SK-MEL-5 (cell line): ENCODE measurements around the gene SLC15A5. TPM values are rescaled to one million over a fixed set of nuclear protein-coding genes. Genes with fewer than 3 reads are reported as not detected.

ENCODE experiments used
- DNase-seq: peaks from one replicate; pipeline ENCODE4 v3.0.0-alpha.2; 2016; ENCODE audit warnings: low read depth, low spot score
- in situ Hi-C: cut with HindIII; loops from 2 replicates; pipeline ENCODE4 v1.10.0; 2016; ENCODE audit warnings: low sequenced_read_pairs, high pct_unique_total_duplicates, low pct_unique_long_range_greater_than_20kb
- total RNA-seq: library from RNA; depleted of rRNA; stranded (reverse); fragments of >200 nt; shearing (Covaris generic); gene quantifications from 2 replicates; pipeline ENCODE4 v1.2.3, GENCODE V29; 2014

Gene SLC15A5
- total RNA-seq, 1 experiment from 2014 or later, result not detected

DNA sequence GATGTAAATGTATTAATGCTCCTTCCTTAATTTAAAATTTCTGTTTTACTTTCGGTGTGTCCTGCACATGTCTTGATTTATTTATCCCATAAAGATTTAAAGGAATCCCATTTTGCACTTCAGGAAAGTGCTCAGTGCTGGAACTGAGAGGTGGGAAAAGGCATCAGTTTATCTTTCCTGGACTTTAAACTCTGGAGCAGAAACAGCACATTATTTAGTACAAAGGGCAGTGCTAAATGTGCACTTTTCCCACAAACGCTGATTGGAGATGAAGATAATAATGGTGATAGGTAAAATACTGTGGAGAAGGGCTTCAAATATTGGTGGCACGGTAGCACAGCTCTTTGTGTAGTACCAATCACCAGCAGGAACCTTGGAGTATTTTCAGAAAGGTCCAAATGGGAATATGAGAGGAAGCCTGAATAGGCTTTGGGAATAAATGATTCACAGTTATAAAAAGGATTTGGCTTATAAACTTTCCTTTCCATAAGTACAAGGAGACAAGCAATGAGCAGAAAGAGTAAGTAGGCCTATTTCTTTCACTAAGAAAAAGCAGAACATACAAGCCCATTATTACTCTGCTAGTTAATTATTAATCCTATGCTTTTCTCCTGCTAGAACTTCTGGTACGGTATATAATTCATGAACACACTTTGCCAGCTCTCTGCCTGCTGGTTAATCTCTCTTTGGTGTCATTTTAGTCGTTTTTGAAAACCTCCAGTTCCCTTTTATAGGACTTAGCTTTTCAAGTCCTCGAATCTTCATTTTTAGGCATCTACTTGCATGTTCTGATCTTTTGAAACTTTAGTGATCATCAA lies 58.3 kb downstream of the SLC15A5 start:
- no peak for DNase-seq
- in situ Hi-C loops, result no loop called here

DNA sequence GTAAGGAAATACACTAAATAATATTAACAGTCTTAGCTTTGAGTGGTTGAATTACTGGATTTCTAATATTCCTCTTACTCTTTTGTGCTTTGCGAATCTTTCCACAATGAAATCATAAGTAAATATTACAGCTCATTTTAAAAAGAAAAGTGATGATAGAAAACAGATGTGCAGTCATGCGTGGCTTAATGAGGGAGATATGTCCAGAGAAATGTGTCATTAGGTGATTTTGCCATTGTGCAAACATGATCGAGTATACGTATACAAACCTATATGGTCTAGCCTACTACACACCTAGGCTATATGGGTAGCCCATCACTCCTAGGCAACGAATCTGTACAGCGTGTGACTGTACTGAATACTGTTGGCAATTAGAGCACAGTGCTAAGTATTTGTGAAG lies 59.3 kb downstream of the SLC15A5 start:
- in situ Hi-C loops, result no loop called here
- no peak for DNase-seq

- DNase-seq, result no peak
- in situ Hi-C loops, result no loop called here
These were observed 65.8 kb downstream of the SLC15A5 start for GRCh38 chr12:16211731-16212130.

DNA sequence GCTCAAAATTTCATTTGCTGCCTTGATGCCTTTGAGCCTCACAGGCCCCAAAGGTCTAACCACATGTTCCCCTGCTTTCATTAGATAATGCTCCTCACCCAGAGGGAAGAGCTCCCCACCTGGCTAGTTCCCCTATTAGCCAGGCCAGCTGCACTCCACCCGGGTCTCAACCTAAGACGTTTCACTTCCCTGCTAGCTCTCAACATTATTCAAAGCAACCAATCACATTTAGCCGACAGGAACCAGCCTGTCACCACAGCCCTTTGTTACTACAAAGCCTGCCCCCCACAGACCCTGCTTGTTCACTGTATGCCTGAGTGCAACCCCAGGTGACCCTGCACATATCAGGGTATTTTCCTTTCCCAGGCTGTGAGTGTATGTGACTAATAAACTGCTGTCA lies 78.6 kb downstream of the SLC15A5 start:
- in situ Hi-C loops, result no loop called here
- DNase-seq, result no peak

- in situ Hi-C loops, result no loop called here
These were observed 79.9 kb downstream of the SLC15A5 start for GRCh38 chr12:16197600-16197999.

DNA sequence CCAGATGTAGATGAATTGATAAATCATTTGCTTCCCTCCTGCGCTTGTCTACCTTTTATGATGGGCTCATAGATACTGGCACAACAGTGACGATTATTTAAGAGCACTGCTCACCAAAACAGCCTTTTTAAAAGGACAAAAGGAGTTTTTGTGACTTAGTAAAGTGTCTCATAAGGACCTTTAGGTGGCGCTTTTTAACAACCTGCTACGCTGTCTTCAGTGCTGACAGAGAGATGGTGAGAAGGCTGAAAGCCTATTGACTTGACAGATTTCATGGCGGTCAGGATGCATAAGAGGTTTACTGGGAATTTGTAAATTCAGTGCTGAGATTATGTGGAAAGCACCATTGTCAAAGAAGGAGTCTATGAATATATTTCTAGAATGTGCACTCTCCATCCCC lies 87.6 kb downstream of the SLC15A5 start:
- in situ Hi-C loops, result no loop called here
- DNase-seq, result peak; percentile 38

More at GRCh38 chr12:16197600-16197999, 79.9 kb downstream of the SLC15A5 start:
- no peak for DNase-seq

GRCh38 chr12:16187660-16188059 lies 89.8 kb downstream of the SLC15A5 start:
- DNase-seq, result no peak
- in situ Hi-C loops, result no loop called here

GRCh38 chr12:16184681-16185080 lies 92.8 kb downstream of the SLC15A5 start:
- in situ Hi-C loops, result no loop called here
- no peak for DNase-seq

- in situ Hi-C loops, result no loop called here
- DNase-seq, result no peak
These were observed 93.9 kb downstream of the SLC15A5 start for GRCh38 chr12:16183541-16183940.

- no peak for DNase-seq
- in situ Hi-C loops, result no loop called here
These were observed 101.6 kb downstream of the SLC15A5 start for GRCh38 chr12:16175840-16176239.

- DNase-seq, result no peak
- in situ Hi-C loops, result loop anchor here (25.0 kb wide), 1 partner anchor 188 kb away; no protein-coding TSS in a partner anchor
These were observed 103.2 kb downstream of the SLC15A5 start for GRCh38 chr12:16174282-16174681.

GRCh38 chr12:16171348-16171747 lies 106.1 kb downstream of the SLC15A5 start:
- DNase-seq, result no peak
- in situ Hi-C loops, result loop anchor here (25.0 kb wide), 1 partner anchor 191 kb away; no protein-coding TSS in a partner anchor

- DNase-seq, result no peak
- in situ Hi-C loops, result loop anchor here (25.0 kb wide), 1 partner anchor 194 kb away; no protein-coding TSS in a partner anchor
These were observed 109.4 kb downstream of the SLC15A5 start for GRCh38 chr12:16168078-16168477.

DNA sequence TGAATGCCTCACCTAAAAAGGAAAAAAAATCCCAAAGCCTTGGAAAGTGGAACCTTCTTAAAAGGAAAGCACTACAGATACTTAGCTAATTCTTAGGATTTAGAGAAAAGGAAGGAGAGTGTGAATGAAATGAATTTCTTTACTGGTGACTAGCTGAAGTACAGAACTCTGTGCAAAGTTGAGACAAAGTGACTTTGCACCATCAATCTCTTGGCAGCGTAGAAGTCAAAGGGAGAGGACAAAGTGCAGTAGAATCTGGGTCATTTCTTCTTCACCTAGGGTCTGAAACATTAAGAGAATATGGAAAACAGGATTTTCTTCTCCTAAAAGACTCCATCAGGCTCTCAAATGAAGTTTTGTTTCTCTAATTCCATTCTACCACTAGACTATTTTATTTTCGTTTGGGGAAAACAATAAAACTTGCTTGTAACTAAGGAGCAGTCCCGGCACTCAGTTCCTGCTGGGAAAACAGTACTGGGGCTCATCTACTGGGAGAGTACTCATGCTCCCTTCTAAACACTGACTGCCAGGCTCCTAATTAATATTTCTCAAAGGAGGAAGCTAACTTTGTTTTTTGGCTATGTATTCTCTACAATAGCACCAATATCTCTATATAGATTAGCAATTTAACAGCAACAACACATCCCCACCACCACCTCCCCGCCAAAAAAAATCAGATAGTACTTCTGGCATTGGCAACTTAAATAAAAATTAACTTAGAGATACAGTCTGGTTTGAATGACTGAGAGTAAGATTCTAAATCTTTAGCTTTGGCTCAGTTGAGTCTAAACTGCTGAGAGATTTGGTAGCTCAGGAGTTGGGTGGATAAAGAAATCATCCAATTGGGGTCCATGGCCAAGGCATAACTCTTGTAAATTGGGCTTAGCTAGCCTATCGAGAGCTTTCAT lies 110.7 kb downstream of the SLC15A5 start:
- in situ Hi-C loops, result loop anchor here (25.0 kb wide), 1 partner anchor 195 kb away; no protein-coding TSS in a partner anchor
- no peak for DNase-seq

- in situ Hi-C loops, result loop anchor here (25.0 kb wide), 1 partner anchor 197 kb away; no protein-coding TSS in a partner anchor
- peak; percentile 68 for DNase-seq
These were observed 112.0 kb downstream of the SLC15A5 start for GRCh38 chr12:16165506-16165905.

- in situ Hi-C loops, result loop anchor here (25.0 kb wide), 1 partner anchor 198 kb away; no protein-coding TSS in a partner anchor
- no peak for DNase-seq
These were observed 113.6 kb downstream of the SLC15A5 start for GRCh38 chr12:16163901-16164300.

- in situ Hi-C loops, result loop anchor here (25.0 kb wide), 1 partner anchor 199 kb away; no protein-coding TSS in a partner anchor
- no peak for DNase-seq
These were observed 114.3 kb downstream of the SLC15A5 start for GRCh38 chr12:16163146-16163545.

DNA sequence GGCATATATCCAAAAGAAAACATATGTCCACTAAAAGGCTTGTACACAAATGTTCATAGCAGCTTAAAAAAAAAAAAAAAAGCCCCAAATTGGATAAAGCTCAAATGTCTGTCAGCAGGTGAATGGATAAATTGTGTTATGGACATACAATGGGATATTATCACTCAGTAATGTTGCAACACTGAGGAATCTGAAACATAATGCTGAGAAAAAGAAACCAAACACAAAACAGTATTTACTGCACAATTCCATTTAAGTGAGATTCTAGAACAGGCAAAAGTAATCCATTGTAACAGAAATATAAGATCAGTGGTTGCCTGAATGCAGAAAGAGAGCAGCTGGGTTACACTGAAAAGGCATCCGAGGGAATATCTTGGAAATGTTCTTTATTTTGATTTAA lies 117.9 kb downstream of the SLC15A5 start:
- in situ Hi-C loops, result loop anchor here (25.0 kb wide), 1 partner anchor 203 kb away; no protein-coding TSS in a partner anchor
- DNase-seq, result no peak
